ENCODE results near the gene ZNF785. TPM values are rescaled to one million over a fixed set of nuclear protein-coding genes. Genes with fewer than 3 reads are reported as not detected.

Gene ZNF785
- total and polyA plus RNA-seq, 2 of the 13 experiments (the other 11 are each of a cell fraction or from before 2014, with no cell fraction given): 0.01 TPM; not detected in 1

DNA sequence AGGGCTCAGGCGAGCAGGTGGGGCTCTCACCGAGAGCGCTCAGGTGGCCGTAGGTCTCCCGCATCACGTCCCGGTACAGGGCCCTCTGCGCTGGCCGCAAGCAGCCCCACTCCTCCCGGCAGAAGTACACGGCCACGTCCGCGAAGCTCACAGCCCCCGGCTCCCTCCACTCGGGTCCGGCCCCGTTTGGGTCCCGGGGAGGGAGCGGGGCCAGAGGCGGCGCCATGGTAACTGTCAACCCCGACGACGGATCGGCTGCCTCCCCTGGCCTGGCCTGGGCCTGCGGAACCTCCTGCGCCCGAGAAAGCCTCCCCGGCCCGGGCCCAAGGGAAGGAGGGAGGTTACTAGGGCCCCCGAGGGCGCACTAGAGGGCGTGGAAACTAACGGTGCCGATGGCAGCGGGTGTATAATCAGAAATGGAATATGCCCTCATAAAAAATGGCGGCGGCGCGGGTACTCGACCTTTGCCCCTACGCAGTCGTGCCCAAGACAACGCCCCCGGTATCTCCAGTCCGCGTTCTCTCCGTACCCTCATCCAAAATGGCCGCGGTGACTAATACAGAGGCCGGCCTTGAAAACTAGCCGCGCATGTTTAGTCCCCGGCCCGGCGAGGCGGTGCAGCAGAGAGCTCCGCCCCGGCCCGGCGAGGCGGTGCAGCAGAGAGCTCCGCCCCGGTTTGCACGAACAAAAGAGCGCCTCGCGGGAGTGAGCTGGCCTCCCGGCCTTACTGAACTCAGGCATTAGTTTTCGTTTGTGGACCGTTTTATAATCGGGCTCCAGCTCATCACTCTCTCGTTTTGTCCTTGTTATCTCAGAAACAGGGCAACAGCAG is 27.3 kb downstream of the ZNF785 start, which contains the start of gene ZNF764 (continued):
- peak; percentile 90; the same call in 1 of the 2 replicates for TF ChIP-seq DNMT1 (CRISPR knock-in tag; IDR thresholded peaks at IDR 0.05)
- TF ChIP-seq ZMAT3 (CRISPR knock-in tag; conservative IDR thresholded peaks at IDR 0.05): no peak
- peak; percentile 91 for TF ChIP-seq ZNF746 (CRISPR knock-in tag; IDR thresholded peaks at IDR 0.05)
- TF ChIP-seq ZNF33A (CRISPR knock-in tag; IDR thresholded peaks at IDR 0.05; ENCODE audit: borderline replicate concordance): peak; percentile 95; the same call in 1 of the 2 replicates
- TF ChIP-seq U2AF1 (optimal IDR thresholded peaks at IDR 0.05; ENCODE audit: low read depth, low read length): no peak
- no peak; the same call in 1 of the 2 replicates for TF ChIP-seq SMAD9 (CRISPR knock-in tag; IDR thresholded peaks at IDR 0.05)
- TF ChIP-seq HNF4A (CRISPR knock-in tag; IDR thresholded peaks at IDR 0.05): peak; percentile 80
- TF ChIP-seq, protein P1, sequence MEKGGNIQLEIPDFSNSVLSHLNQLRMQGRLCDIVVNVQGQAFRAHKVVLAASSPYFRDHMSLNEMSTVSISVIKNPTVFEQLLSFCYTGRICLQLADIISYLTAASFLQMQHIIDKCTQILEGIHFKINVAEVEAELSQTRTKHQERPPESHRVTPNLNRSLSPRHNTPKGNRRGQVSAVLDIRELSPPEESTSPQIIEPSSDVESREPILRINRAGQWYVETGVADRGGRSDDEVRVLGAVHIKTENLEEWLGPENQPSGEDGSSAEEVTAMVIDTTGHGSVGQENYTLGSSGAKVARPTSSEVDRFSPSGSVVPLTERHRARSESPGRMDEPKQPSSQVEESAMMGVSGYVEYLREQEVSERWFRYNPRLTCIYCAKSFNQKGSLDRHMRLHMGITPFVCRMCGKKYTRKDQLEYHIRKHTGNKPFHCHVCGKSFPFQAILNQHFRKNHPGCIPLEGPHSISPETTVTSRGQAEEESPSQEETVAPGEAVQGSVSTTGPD (CRISPR knock-in tag; IDR thresholded peaks at IDR 0.05): peak; percentile 26; the same call in 1 of the 2 replicates
- no peak for TF ChIP-seq SRSF9 (IDR thresholded peaks at IDR 0.05; ENCODE audit: borderline replicate concordance, insufficient read depth, low read depth, low read length, poor library complexity, severe bottlenecking)
- peak; percentile 96 for TF ChIP-seq RBFOX2 (IDR thresholded peaks at IDR 0.05; ENCODE audit: low read depth, low read length)
- TF ChIP-seq, protein P2, sequence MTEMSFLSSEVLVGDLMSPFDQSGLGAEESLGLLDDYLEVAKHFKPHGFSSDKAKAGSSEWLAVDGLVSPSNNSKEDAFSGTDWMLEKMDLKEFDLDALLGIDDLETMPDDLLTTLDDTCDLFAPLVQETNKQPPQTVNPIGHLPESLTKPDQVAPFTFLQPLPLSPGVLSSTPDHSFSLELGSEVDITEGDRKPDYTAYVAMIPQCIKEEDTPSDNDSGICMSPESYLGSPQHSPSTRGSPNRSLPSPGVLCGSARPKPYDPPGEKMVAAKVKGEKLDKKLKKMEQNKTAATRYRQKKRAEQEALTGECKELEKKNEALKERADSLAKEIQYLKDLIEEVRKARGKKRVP (CRISPR knock-in tag; IDR thresholded peaks at IDR 0.05): peak in 1 of 2 experiments; percentile 72; a peak in 1 of 4 replicates
- peak; percentile 61; the same call in 1 of the 2 replicates for TF ChIP-seq ARNT2 (CRISPR knock-in tag; IDR thresholded peaks at IDR 0.05; ENCODE audit: low read depth)
- peak; percentile 63 for TF ChIP-seq PITX1 (CRISPR knock-in tag; IDR thresholded peaks at IDR 0.05)
- TF ChIP-seq, protein P3, sequence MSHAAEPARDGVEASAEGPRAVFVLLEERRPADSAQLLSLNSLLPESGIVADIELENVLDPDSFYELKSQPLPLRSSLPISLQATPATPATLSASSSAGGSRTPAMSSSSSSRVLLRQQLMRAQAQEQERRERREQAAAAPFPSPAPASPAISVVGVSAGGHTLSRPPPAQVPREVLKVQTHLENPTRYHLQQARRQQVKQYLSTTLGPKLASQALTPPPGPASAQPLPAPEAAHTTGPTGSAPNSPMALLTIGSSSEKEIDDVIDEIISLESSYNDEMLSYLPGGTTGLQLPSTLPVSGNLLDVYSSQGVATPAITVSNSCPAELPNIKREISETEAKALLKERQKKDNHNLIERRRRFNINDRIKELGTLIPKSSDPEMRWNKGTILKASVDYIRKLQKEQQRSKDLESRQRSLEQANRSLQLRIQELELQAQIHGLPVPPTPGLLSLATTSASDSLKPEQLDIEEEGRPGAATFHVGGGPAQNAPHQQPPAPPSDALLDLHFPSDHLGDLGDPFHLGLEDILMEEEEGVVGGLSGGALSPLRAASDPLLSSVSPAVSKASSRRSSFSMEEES (CRISPR knock-in tag; IDR thresholded peaks at IDR 0.05): 0 out of 2 replicates have a peak, but pooled peaks have one; percentile 28
- TF ChIP-seq, protein P4, sequence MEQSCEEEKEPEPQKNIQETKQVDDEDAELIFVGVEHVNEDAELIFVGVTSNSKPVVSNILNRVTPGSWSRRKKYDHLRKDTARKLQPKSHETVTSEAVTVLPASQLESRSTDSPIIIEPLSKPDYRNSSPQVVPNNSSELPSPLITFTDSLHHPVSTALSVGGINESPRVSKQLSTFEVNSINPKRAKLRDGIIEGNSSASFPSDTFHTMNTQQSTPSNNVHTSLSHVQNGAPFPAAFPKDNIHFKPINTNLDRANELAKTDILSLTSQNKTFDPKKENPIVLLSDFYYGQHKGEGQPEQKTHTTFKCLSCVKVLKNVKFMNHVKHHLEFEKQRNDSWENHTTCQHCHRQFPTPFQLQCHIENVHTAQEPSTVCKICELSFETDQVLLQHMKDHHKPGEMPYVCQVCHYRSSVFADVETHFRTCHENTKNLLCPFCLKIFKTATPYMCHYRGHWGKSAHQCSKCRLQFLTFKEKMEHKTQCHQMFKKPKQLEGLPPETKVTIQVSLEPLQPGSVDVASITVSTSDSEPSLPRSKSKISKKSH (CRISPR knock-in tag; IDR thresholded peaks at IDR 0.05; ENCODE audit: borderline replicate concordance): peak; percentile 75
- TF ChIP-seq, protein P5, sequence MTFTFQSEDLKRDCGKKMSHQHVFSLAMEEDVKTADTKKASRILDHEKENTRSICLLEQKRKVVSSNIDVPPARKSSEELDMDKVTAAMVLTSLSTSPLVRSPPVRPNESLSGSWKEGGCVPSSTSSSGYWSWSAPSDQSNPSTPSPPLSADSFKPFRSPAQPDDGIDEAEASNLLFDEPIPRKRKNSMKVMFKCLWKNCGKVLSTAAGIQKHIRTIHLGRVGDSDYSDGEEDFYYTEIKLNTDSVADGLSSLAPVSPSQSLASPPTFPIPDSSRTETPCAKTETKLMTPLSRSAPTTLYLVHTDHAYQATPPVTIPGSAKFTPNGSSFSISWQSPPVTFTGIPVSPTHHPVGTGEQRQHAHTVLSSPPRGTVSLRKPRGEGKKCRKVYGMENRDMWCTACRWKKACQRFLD (CRISPR knock-in tag; IDR thresholded peaks at IDR 0.05; ENCODE audit: borderline replicate concordance): peak; percentile 82; the same call in 1 of the 2 replicates
- TF ChIP-seq, protein P6, sequence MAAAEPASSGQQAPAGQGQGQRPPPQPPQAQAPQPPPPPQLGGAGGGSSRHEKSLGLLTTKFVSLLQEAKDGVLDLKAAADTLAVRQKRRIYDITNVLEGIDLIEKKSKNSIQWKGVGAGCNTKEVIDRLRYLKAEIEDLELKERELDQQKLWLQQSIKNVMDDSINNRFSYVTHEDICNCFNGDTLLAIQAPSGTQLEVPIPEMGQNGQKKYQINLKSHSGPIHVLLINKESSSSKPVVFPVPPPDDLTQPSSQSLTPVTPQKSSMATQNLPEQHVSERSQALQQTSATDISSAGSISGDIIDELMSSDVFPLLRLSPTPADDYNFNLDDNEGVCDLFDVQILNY (CRISPR knock-in tag; conservative IDR thresholded peaks at IDR 0.05): no peak
- peak; percentile 76 for TF ChIP-seq TARDBP (CRISPR knock-in tag; IDR thresholded peaks at IDR 0.05)
- TF ChIP-seq GATAD2A (CRISPR knock-in tag; IDR thresholded peaks at IDR 0.05): peak; percentile 80
